Endothelial cell of umbilical vein (primary cell): Measurements from ENCODE around the gene COL19A1. TPM values are rescaled to one million over a fixed set of nuclear protein-coding genes. Genes with fewer than 3 reads are reported as not detected.
A peak's percentile ranks its signal among the peaks of the same experiment; 100 is the strongest.
"Not testable (repeated sequence)": the region's sequence is repeated elsewhere in the genome, so short reads cannot be mapped to it uniquely, and the experiment has no call there.

Experiments
- BruUV-seq: library from RNA; stranded (reverse); fragments of 400-500 nt; replicated peaks from 2 replicates; lab custom pipeline; 2021; lab: Mats Ljungman, UMichigan
- CTCF ChIA-PET: fragments of 300-600, 350-600 bp; sonication (Branson Sonifier 250); formaldehyde crosslinking; loops from one replicate; lab custom pipeline; 2021; ENCODE audit warnings: antibody characterized with exemption, inconsistent platforms; lab: Charles Lee
- POLR2A ChIA-PET: fragments of 300-600, 350-600 bp; sonication (Branson Sonifier 250); formaldehyde crosslinking; loops from one replicate; lab custom pipeline; 2021; ENCODE audit warnings: antibody characterized with exemption, inconsistent platforms; lab: Charles Lee
- DNase-seq: peaks from one replicate; pipeline ENCODE4 v3.0.0-alpha.2; 2011; ENCODE audit warnings: low read depth, low spot score
- FAIRE-seq: peaks from 2 replicates; lab custom pipeline; 2011; peaks lifted over from hg19 to GRCh38; lab: Jason Lieb, UNC
- H2AFZ ChIP-seq: 2 replicates; pipeline ENCODE4 v1.6.0; 2012; ENCODE audit warnings: low read depth, low read length, control low read depth, inconsistent platforms
- H3K27ac ChIP-seq: 2 replicates; pipeline ENCODE4 v1.5.1; 2011; ENCODE audit warnings: low read depth, mild to moderate bottlenecking, control low read depth, low read length, moderate library complexity; ENCODE audit not compliant: insufficient read depth
- H3K27me3 ChIP-seq, 2 experiments: 2 replicates each; pipeline versions ENCODE4 v1.6.0 to v1.6.1; 2011; ENCODE audit warnings: low read length in 2 of 2, mixed read lengths in 1 of 2; ENCODE audit not compliant: control insufficient read depth in 2 of 2, insufficient read depth in 2 of 2
- H3K36me3 ChIP-seq, 2 experiments: 2 replicates in 1 of 2; 3 replicates in 1 of 2; pipeline ENCODE4 v1.5.1; 2011; ENCODE audit warnings: low read length in 2 of 2, mild to moderate bottlenecking in 1 of 2, moderate library complexity in 1 of 2; ENCODE audit not compliant: control insufficient read depth in 2 of 2, insufficient read depth in 2 of 2; ENCODE audit errors: extremely low read depth in 1 of 2
- H3K4me1 ChIP-seq: 3 replicates; pipeline ENCODE4 v1.5.1; 2011; ENCODE audit warnings: mild to moderate bottlenecking, low read length; ENCODE audit not compliant: control insufficient read depth, insufficient read depth; ENCODE audit errors: extremely low read depth
- H3K4me2 ChIP-seq: 2 replicates; pipeline ENCODE4 v1.6.1; 2011; ENCODE audit warnings: low read length, control low read depth, mixed read lengths; ENCODE audit not compliant: insufficient read depth
- H3K4me3 ChIP-seq, 3 experiments: fragments of 200-600 bp in 1 of 3; sonication (generic), shearing (Covaris generic) in 1 of 3; replicated peaks in 1 of 3; 2 replicates each; pipeline ENCODE4 v1.5.1; 2011 to 2016; ENCODE audit warnings: control low read depth in 3 of 3, low read length in 3 of 3, mild to moderate bottlenecking in 2 of 3, inconsistent platforms in 1 of 3, low read depth in 1 of 3, moderate library complexity in 1 of 3; ENCODE audit not compliant: insufficient read depth in 1 of 3
- H3K79me2 ChIP-seq: 2 replicates; pipeline ENCODE4 v1.6.0; 2012; ENCODE audit warnings: low read length, inconsistent platforms; ENCODE audit not compliant: control insufficient read depth, insufficient read depth
- H3K9ac ChIP-seq: replicated peaks from 2 replicates; pipeline ENCODE3; 2011; ENCODE audit warnings: low read length, control low read depth; ENCODE audit not compliant: insufficient read depth; ENCODE audit errors: extremely low read depth
- H3K9me1 ChIP-seq: replicated peaks from 3 replicates; pipeline ENCODE4 v1.6.0; 2011; ENCODE audit warnings: mild to moderate bottlenecking, low read length; ENCODE audit not compliant: control insufficient read depth, insufficient read depth; ENCODE audit errors: extremely low read depth
- H3K9me3 ChIP-seq: replicated peaks from 2 replicates; pipeline ENCODE4 v1.5.1; 2012; ENCODE audit warnings: low read length, inconsistent platforms; ENCODE audit not compliant: control insufficient read depth, insufficient read depth
- H4K20me1 ChIP-seq: replicated peaks from 2 replicates; pipeline ENCODE3; 2011; ENCODE audit warnings: mild to moderate bottlenecking, low read length; ENCODE audit not compliant: control insufficient read depth, insufficient read depth; ENCODE audit errors: extremely low read depth
- FOS ChIP-seq: IDR thresholded peaks from 2 replicates; pipeline ENCODE4 v1.6.1; 2011; ENCODE audit warnings: mild to moderate bottlenecking, low read length, moderate library complexity, borderline replicate concordance; ENCODE audit not compliant: insufficient read depth
- GATA2 ChIP-seq: IDR thresholded peaks from 2 replicates; pipeline ENCODE4 v1.7.0; 2011; ENCODE audit warnings: low read depth, mild to moderate bottlenecking, moderate library complexity, mixed read lengths, low read length; ENCODE audit not compliant: insufficient read length, insufficient read depth
- JUN ChIP-seq: IDR thresholded peaks from 2 replicates; pipeline ENCODE4 v1.6.1; 2011; ENCODE audit warnings: borderline replicate concordance, low read depth; ENCODE audit not compliant: insufficient read length, insufficient read depth
- POLR2AphosphoS5 ChIP-seq: IDR thresholded peaks from 2 replicates; pipeline ENCODE4 v1.6.1; 2012; ENCODE audit warnings: low read depth, mild to moderate bottlenecking, control low read depth, low read length, moderate library complexity; ENCODE audit not compliant: insufficient read depth
- dilution Hi-C: fragments of 300-500 bp; cut with MboI; formaldehyde crosslinking; loops from one replicate; pipeline ENCODE4 v1.15.0; 2019; ENCODE audit warnings: low sequenced_read_pairs; ENCODE audit not compliant: extremely low pct_ligation_motif_present
- intact Hi-C: fragments of 100-400 bp; cut with micrococcal nuclease; formaldehyde crosslinking; loops from one replicate; pipeline ENCODE4 v1.10.0; 2022
- polyA plus RNA-seq, 4 experiments: library from polyadenylated mRNA; depleted of rRNA in 3 of 4; stranded (reverse) in 3 of 4; unstranded in 1 of 4; fragments of >200 nt; gene quantifications; 2 replicates each; pipeline versions ENCODE4 v1.2.1 to v1.2.3, GENCODE V29; 2011 to 2012; ENCODE audit warnings: missing spikeins in 1 of 4
- total RNA-seq: library from RNA; stranded (reverse); gene quantifications from 2 replicates; pipeline ENCODE4 v1.2.3, GENCODE V29; 2021

Gene COL19A1
- total and polyA plus RNA-seq, 2 donors (not counting 3 experiments of a cell fraction or from before 2014, with no cell fraction given), result not detected

DNA sequence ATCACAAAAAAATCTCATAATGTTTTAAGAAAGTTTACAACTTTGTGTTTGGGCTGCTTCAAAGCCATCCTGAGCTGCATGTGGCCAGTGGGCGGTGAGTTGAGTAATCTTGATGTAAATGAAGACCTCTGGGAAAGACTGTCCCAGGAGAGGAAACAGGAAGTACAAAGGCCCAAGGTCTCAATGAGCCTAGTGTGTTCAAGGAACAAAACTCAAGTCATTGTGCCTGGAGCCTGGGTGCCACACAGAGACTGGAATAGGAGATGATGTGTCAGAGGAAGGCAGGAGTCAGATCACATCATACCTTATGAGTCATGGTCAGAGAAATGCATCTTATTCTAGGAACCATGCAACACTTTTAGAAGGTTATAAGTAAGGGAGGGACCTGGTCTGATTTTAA, 51.5 kb downstream of the COL19A1 start:
- peak; percentile 61 for TF ChIP-seq FOS
- TF ChIP-seq JUN, result no peak
- H3K9me1 ChIP-seq, result no peaks in the 10 kb centered on the region
- H4K20me1 ChIP-seq, result no peaks in the 10 kb centered on the region
- dilution Hi-C loops, result no loop called here
- H3K27me3 ChIP-seq, result no peaks in the 10 kb centered on the region
- no TSS peak for BruUV-seq
- H3K4me1 ChIP-seq, result no peaks in the 10 kb centered on the region
- no peak for FAIRE-seq
- no peak for DNase-seq
- H3K4me2 ChIP-seq, result no peak overlapping the region
- H3K9ac ChIP-seq, result no peak overlapping the region
- no peaks in the 10 kb centered on the region for H3K79me2 ChIP-seq
- no peak overlapping the region for H3K27ac ChIP-seq
- intact Hi-C loops, result no loop called here
- no peak overlapping the region for H2AFZ ChIP-seq
- no peaks in the 10 kb centered on the region for H3K36me3 ChIP-seq
- CTCF ChIA-PET, result interaction anchor here (1.3 kb wide), 1 partner anchor 15 kb away, joined by 3 read pairs; no protein-coding TSS in a partner anchor
- POLR2A ChIA-PET, result no interaction called here
- H3K9me3 ChIP-seq, result no peaks in the 10 kb centered on the region
- no peak overlapping the region for H3K4me3 ChIP-seq

DNA sequence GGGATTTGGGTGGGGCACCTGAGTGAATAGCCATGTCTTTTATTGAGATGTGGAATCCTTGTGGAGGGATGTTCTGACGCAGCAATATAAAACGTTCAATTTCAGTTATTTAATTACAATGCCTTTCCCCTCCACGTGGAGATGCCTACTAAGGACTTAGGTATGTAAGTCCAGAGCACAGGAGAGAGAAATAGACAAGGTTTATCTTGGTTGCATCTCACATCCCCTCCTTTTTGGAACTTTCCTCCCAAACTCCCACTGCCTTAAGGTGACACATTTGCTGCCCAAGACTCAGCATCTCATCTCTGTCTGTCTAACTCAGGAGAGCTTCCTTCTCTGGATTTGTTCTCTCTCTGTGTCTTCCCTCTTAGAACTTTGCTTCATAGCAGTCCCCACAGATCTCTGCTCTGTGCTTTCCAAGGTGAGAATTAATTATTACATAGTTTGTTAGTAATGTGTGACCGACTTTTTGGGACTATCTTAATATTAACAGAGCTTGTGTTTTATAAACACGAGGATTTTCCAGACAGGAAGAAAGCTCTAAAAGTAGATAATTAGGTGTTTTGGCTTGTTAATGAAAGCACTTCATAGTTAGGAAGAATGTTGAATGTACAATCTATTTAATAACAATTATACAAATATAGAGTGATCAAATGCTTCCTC, 52.6 kb downstream of the COL19A1 start:
- DNase-seq (no peak), FAIRE-seq (no peak)
- intact Hi-C loops, result no loop called here
- no peaks in the 10 kb centered on the region for H3K36me3 ChIP-seq
- no peak overlapping the region for H3K4me2 ChIP-seq
- no peaks in the 10 kb centered on the region for H3K9me1 ChIP-seq
- BruUV-seq, result no TSS peak
- H3K9ac ChIP-seq, result no peak overlapping the region
- H3K9me3 ChIP-seq, result no peaks in the 10 kb centered on the region
- H3K4me1 ChIP-seq, result no peaks in the 10 kb centered on the region
- H3K79me2 ChIP-seq, result no peaks in the 10 kb centered on the region
- no peaks in the 10 kb centered on the region for H3K27me3 ChIP-seq
- no peak overlapping the region for H2AFZ ChIP-seq
- dilution Hi-C loops, result no loop called here
- H3K4me3 ChIP-seq, result no peak overlapping the region
- no peaks in the 10 kb centered on the region for H4K20me1 ChIP-seq
- CTCF ChIA-PET, result no interaction called here
- POLR2A ChIA-PET, result no interaction called here
- TF ChIP-seq GATA2 (no peak), POLR2AphosphoS5 (no peak)
- H3K27ac ChIP-seq, result no peak overlapping the region

DNA sequence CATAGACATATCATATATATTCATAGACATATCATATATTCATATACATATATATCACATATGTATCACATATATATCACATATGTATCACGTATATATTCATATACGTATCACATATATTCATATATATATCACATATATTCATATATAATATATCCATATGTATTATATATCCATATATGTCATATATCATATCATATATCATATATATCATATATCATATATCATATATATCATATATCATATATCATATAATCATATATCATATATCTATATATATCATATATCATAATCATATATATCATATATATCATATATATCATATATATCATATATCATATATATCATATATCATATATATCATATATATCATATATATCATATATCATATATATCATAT, 54.7 kb downstream of the COL19A1 start:
- CTCF ChIA-PET, H2AFZ ChIP-seq, dilution Hi-C loops, FAIRE-seq, POLR2A ChIA-PET, intact Hi-C loops, H3K9me3 ChIP-seq, DNase-seq, BruUV-seq, H3K4me1 ChIP-seq, H3K4me2 ChIP-seq, H3K27me3 ChIP-seq, H3K9ac ChIP-seq, H3K79me2 ChIP-seq, H3K36me3 ChIP-seq, H3K9me1 ChIP-seq, H4K20me1 ChIP-seq, H3K4me3 ChIP-seq, H3K27ac ChIP-seq: not testable (repeated sequence)
